ENCODE measurements around the gene ACTA2.
"Not testable (repeated sequence)": the region's sequence is repeated elsewhere in the genome, so short reads cannot be mapped to it uniquely, and the experiment has no call there.

Gene ACTA2

DNA sequence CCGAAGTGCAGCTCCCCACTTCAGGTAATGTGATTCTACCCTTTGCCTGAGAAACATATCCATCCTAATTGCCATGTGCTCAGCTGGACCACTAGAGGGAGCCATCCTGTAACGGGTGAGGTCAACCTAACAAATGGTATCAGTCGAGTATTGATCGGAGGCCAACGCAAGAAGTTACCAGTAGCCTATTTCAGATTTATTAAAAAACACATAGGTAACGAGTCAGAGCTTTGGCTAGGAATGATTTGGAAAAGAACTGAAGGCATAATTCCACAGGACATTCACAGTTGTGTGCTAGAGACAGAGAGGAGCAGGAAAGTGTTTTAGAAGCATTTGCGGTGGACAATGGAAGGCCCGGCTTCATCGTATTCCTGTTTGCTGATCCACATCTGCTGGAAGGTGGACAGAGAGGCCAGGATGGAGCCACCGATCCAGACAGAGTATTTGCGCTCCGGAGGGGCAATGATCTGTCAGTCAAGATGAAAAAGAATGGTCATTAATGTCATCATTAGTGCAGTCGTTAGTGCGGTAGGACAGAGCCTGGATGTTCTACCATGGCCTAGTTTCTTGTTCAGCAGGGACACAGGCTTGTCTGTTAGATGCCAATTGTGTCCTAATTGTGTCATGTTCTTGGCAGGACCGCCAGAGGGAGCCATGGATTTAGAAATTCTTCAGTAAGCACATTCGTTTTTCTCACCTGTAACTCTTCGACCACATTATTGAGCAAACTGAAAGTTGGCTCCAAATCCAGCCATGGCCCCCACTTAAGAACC is 17.5 kb downstream of the ACTA2 start:
- Histone ChIP-seq H3K4me3 (ENCODE audit: extremely low read depth, insufficient read depth, low read length, poor library complexity, severe bottlenecking) (no peak overlapping the region), H3K4me1 (ENCODE audit: control insufficient read depth, insufficient read depth, low read length, poor library complexity, severe bottlenecking) (no peaks in the 10 kb centered on the region), H3K27ac (ENCODE audit: low read depth, low read length, severe bottlenecking) (no peak overlapping the region), H3K36me3 (ENCODE audit: control insufficient read depth, insufficient read depth, low read length) (peaks cover 23% of the 10 kb centered on the region), H3K9me3 (ENCODE audit: control insufficient read depth, low read length) (no peaks in the 10 kb centered on the region)
- WGBS, 2 experiments (ENCODE audit: insufficient coverage in 2 of 2) = 69 to 75% methylated on average over 12 to 13 of the region's 17 CpGs

GRCh38 chr10:88933564-88933963 is 19.0 kb downstream of the ACTA2 start:
- Histone ChIP-seq H3K4me3 (ENCODE audit: extremely low read depth, insufficient read depth, low read length, poor library complexity, severe bottlenecking) (no peak overlapping the region), H3K27ac (ENCODE audit: low read depth, low read length, severe bottlenecking) (no peak overlapping the region), H3K4me1 (ENCODE audit: control insufficient read depth, insufficient read depth, low read length, poor library complexity, severe bottlenecking) (no peaks in the 10 kb centered on the region), H3K36me3 (ENCODE audit: control insufficient read depth, insufficient read depth, low read length) (peaks cover 15% of the 10 kb centered on the region), H3K9me3 (ENCODE audit: control insufficient read depth, low read length) (no peaks in the 10 kb centered on the region)
- 100% methylated on average over 1 of the region's 2 CpGs for WGBS, 2 experiments (ENCODE audit: insufficient coverage in 2 of 2)

- Histone ChIP-seq H3K4me1 (ENCODE audit: control insufficient read depth, insufficient read depth, low read length, poor library complexity, severe bottlenecking) (no peaks in the 10 kb centered on the region), H3K36me3 (ENCODE audit: control insufficient read depth, insufficient read depth, low read length) (peaks cover 7% of the 10 kb centered on the region), H3K4me3 (ENCODE audit: extremely low read depth, insufficient read depth, low read length, poor library complexity, severe bottlenecking) (no peak overlapping the region), H3K9me3 (ENCODE audit: control insufficient read depth, low read length) (no peaks in the 10 kb centered on the region), H3K27ac (ENCODE audit: low read depth, low read length, severe bottlenecking) (no peak overlapping the region)
- WGBS, 2 experiments (ENCODE audit: insufficient coverage in 2 of 2) = 51 to 59% methylated on average over 6 of the region's 7 CpGs
These were observed 19.9 kb downstream of the ACTA2 start for GRCh38 chr10:88932539-88933256.

DNA sequence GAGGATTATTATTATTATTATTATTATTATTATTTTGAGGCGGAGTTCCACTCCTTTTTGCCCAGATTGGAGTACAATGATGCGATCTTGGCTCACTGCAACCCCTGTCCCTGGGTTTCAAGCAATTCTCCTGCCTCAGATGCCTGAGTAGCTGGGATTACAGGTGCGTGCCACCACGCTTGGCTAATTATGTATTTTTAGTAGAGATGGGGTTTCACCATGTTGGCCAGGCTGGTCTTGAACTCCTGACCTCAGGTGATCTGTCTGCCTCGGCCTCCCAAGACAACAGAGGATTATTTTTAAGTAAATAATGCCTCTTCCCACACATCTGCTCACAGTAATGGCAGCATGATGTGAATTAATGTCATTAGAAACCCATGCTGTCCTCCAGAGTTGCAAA is 20.5 kb downstream of the ACTA2 start:
- not testable (repeated sequence) for H3K4me1 ChIP-seq (ENCODE audit: control insufficient read depth, insufficient read depth, low read length, poor library complexity, severe bottlenecking); H3K9me3 ChIP-seq (ENCODE audit: control insufficient read depth, low read length); H3K4me3 ChIP-seq (ENCODE audit: extremely low read depth, insufficient read depth, low read length, poor library complexity, severe bottlenecking); H3K27ac ChIP-seq (ENCODE audit: low read depth, low read length, severe bottlenecking); H3K36me3 ChIP-seq (ENCODE audit: control insufficient read depth, insufficient read depth, low read length)
- 100% methylated on average over 1 to 3 of the region's 5 CpGs for WGBS, 2 experiments (ENCODE audit: insufficient coverage in 2 of 2)

DNA sequence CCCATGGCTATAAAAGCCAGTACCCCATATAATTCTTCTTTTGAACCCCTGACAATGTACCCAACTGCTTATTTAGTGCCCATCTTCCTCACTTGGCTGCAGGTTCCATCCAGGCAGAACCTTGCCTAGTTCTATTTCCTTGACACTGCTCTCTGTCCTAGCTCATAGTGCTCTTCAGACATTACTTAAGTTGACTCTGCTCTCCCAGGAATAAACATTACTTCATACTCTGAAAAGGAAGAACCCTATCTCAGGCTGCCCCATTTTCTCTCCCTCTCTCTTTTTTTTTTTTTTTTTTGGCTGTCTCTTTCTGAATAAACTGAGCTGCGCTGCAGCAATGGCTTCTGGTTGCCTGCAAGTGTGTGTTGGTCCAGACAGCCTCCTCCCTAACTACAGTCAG is 21.0 kb downstream of the ACTA2 start:
- WGBS, 2 experiments (ENCODE audit: insufficient coverage in 2 of 2) = no CpG with 5 or more reads among the region's 1 CpG
- H3K4me1 ChIP-seq (ENCODE audit: control insufficient read depth, insufficient read depth, low read length, poor library complexity, severe bottlenecking) = no peaks in the 10 kb centered on the region

DNA sequence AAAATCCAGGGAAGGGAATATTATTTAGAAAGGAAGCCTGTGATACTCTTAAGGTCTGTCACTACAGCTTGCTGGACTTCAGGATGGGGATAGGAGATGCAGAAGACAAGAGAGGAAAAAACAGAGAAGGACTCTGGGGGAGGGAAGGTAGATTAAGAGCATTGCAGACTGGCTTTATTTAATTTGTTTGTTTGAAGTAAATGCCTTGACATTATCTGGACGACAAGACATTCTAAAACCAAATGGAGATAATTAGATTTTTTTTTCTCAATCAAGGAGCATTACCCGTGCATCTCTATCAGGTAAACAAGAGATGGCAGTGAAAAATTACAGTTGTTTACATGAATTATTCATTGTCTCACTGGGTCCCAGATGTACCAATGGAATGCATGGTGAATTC is 24.3 kb downstream of the ACTA2 start:
- WGBS, 2 experiments (ENCODE audit: insufficient coverage in 2 of 2) = 75% methylated on average over 1 of the region's 2 CpGs; no CpG with 5 or more reads in 1 of the 2 experiments
- Histone ChIP-seq H3K27ac (ENCODE audit: low read depth, low read length, severe bottlenecking) (no peak overlapping the region), H3K9me3 (ENCODE audit: control insufficient read depth, low read length) (no peaks in the 10 kb centered on the region), H3K36me3 (ENCODE audit: control insufficient read depth, insufficient read depth, low read length) (no peaks in the 10 kb centered on the region), H3K4me1 (ENCODE audit: control insufficient read depth, insufficient read depth, low read length, poor library complexity, severe bottlenecking) (no peaks in the 10 kb centered on the region), H3K4me3 (ENCODE audit: extremely low read depth, insufficient read depth, low read length, poor library complexity, severe bottlenecking) (no peak overlapping the region)

More for the DNA sequence above, 21.0 kb downstream of the ACTA2 start:
- Histone ChIP-seq H3K27ac (ENCODE audit: low read depth, low read length, severe bottlenecking) (no peak overlapping the region), H3K36me3 (ENCODE audit: control insufficient read depth, insufficient read depth, low read length) (peaks cover 3% of the 10 kb centered on the region), H3K9me3 (ENCODE audit: control insufficient read depth, low read length) (no peaks in the 10 kb centered on the region), H3K4me3 (ENCODE audit: extremely low read depth, insufficient read depth, low read length, poor library complexity, severe bottlenecking) (no peak overlapping the region)

DNA sequence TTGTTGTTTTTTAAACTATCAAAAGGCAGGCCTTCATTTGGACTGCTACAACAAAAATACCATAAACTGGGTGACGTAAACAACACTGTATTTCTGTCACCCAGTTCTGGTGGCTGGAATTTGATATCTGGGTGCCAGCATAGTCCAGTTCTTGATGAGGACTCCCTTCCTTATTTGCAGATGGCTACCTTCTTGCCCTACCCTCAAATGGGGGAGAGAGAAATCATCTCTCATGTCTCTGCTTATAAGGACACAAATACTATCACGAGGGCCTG is 25.2 kb downstream of the ACTA2 start:
- no peak overlapping the region for H3K27ac ChIP-seq (ENCODE audit: low read depth, low read length, severe bottlenecking)
- WGBS, 2 experiments (ENCODE audit: insufficient coverage in 2 of 2) = 76 to 92% methylated on average over 2 of the region's 2 CpGs
- no peaks in the 10 kb centered on the region for H3K4me1 ChIP-seq (ENCODE audit: control insufficient read depth, insufficient read depth, low read length, poor library complexity, severe bottlenecking)
- no peaks in the 10 kb centered on the region for H3K9me3 ChIP-seq (ENCODE audit: control insufficient read depth, low read length)
- no peak overlapping the region for H3K4me3 ChIP-seq (ENCODE audit: extremely low read depth, insufficient read depth, low read length, poor library complexity, severe bottlenecking)
- H3K36me3 ChIP-seq (ENCODE audit: control insufficient read depth, insufficient read depth, low read length) = no peaks in the 10 kb centered on the region

DNA sequence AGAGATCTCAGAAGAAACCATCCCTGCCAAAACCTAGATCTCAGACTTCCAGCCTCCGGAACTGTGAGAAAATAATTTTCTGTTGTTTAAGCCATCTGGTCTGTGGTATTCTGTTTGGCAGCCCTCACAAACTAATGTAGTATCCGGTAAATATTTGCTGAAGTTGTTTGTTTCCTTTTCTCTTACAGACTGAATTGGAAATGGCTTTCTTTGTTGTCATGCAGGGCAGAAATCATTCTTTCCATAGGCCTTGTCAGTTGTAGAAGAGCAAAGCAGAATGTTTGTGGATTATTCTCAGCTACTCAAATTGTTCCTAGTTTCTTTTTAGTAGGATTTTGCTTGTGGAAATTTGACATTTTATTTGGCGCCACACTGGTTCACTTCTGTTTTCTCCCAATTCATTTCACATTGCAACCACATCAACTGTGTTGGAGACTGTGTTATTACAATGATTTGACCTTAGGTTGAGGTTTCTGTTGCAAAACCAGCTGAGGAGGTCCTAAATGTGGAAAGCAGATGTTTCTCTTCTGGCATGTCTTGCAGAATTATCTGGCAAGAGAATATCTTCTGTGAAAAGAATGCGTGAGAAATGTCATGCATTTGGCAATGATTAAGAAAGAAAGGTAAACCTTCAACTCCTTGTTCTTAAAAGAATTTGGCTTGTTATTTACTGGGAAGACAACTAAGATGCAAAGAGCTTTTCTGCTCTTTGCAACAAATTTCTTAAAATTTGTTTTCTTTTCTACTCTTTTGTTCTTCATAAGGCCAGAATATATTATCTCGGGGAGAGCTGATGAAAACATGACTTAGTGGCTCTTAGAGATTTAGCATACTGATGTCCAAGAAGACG is 25.8 kb downstream of the ACTA2 start:
- no peaks in the 10 kb centered on the region for H3K4me1 ChIP-seq (ENCODE audit: control insufficient read depth, insufficient read depth, low read length, poor library complexity, severe bottlenecking)
- H3K36me3 ChIP-seq (ENCODE audit: control insufficient read depth, insufficient read depth, low read length) = no peaks in the 10 kb centered on the region
- WGBS, 2 experiments (ENCODE audit: insufficient coverage in 2 of 2) = 76 to 100% methylated on average over 2 to 3 of the region's 6 CpGs
- H3K9me3 ChIP-seq (ENCODE audit: control insufficient read depth, low read length) = no peaks in the 10 kb centered on the region
- no peak overlapping the region for H3K27ac ChIP-seq (ENCODE audit: low read depth, low read length, severe bottlenecking)
- H3K4me3 ChIP-seq (ENCODE audit: extremely low read depth, insufficient read depth, low read length, poor library complexity, severe bottlenecking) = no peak overlapping the region

DNA sequence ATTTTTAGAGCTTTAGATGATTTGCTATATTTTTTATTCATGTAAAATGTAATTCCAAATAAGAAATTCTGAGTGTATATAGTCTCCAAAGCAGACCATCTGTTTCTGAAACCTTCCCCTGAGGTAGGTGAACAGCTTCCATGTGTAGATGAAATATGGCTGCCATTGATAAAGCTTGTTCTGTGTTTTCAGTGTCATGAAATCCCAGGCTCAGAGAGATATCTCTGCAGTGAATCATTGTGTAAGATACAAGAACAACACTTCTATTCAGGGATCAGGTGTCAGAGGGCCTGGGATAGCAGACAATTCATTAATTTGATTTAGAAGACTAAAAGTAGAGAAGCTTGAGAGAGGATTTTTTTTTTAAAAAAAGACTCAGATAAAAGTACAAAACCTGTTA is 29.1 kb downstream of the ACTA2 start:
- Histone ChIP-seq H3K36me3 (ENCODE audit: control insufficient read depth, insufficient read depth, low read length) (no peaks in the 10 kb centered on the region), H3K27ac (ENCODE audit: low read depth, low read length, severe bottlenecking) (no peak overlapping the region), H3K4me1 (ENCODE audit: control insufficient read depth, insufficient read depth, low read length, poor library complexity, severe bottlenecking) (no peaks in the 10 kb centered on the region), H3K4me3 (ENCODE audit: extremely low read depth, insufficient read depth, low read length, poor library complexity, severe bottlenecking) (no peak overlapping the region), H3K9me3 (ENCODE audit: control insufficient read depth, low read length) (no peaks in the 10 kb centered on the region)

DNA sequence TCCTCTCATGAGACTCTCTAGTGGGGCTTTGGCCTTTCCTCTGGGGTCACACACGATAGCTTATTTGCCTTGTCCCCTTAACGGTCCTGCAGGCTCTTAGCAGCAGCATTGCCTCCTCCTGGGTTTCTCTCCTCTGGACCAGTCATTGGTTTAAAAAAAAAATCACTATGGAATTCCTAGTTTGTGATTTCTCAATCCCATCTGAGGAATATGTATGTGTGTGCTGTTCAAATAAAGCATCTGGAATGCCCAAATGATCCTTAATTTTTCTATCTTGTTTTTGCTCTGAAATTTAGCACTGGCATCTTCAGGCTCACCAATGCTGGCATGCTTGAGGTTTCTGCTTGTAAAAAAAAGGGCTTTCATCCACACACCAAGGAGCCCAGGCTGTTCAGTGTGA is 30.5 kb downstream of the ACTA2 start:
- H3K4me1 ChIP-seq (ENCODE audit: control insufficient read depth, insufficient read depth, low read length, poor library complexity, severe bottlenecking) = no peaks in the 10 kb centered on the region
- H3K27ac ChIP-seq (ENCODE audit: low read depth, low read length, severe bottlenecking) = no peak overlapping the region
- no peaks in the 10 kb centered on the region for H3K9me3 ChIP-seq (ENCODE audit: control insufficient read depth, low read length)
- no peaks in the 10 kb centered on the region for H3K36me3 ChIP-seq (ENCODE audit: control insufficient read depth, insufficient read depth, low read length)
- WGBS, 2 experiments (ENCODE audit: insufficient coverage in 2 of 2) = 93 to 100% methylated on average over 2 of the region's 2 CpGs
- H3K4me3 ChIP-seq (ENCODE audit: extremely low read depth, insufficient read depth, low read length, poor library complexity, severe bottlenecking) = no peak overlapping the region
